HepG2 (cell line): ENCODE measurements around the gene ADCY9. TPM values are rescaled to one million over a fixed set of nuclear protein-coding genes. Genes with fewer than 3 reads are reported as not detected.

Experiments used
- HDAC2 ChIP-seq: sonication (generic); formaldehyde crosslinking; IDR thresholded peaks from 2 replicates; pipeline ENCODE4 v1.4.0; 2020; ENCODE audit warnings: missing genetic modification reagents
- HNRNPUL1 ChIP-seq: fragments of 200-400 bp; formaldehyde crosslinking; IDR thresholded peaks from 2 replicates; pipeline ENCODE4 v1.6.1; 2017; ENCODE audit warnings: low read depth, mild to moderate bottlenecking, low read length, moderate library complexity
- SMAD1 ChIP-seq: sonication (generic); formaldehyde crosslinking; IDR thresholded peaks from 2 replicates; pipeline ENCODE4 v1.4.0; 2020; ENCODE audit warnings: missing genetic modification reagents, low read depth, mild to moderate bottlenecking, borderline replicate concordance
- SPEN ChIP-seq: sonication (generic); formaldehyde crosslinking; IDR thresholded peaks from 2 replicates; pipeline ENCODE4 v1.5.1; 2020; ENCODE audit warnings: low read depth, mild to moderate bottlenecking, missing genetic modification reagents
- TP53 ChIP-seq: sonication (generic); formaldehyde crosslinking; conservative IDR thresholded peaks from 2 replicates; pipeline ENCODE4 v1.4.0; 2020; ENCODE audit warnings: missing genetic modification reagents
- ZNF12 ChIP-seq: sonication (generic); formaldehyde crosslinking; IDR thresholded peaks from 2 replicates; pipeline ENCODE4 v1.5.0; 2020; ENCODE audit warnings: missing genetic modification reagents
- ZNF264 ChIP-seq: sonication (generic); formaldehyde crosslinking; IDR thresholded peaks from 2 replicates; pipeline ENCODE4 v1.4.0; 2020; ENCODE audit warnings: missing genetic modification reagents
- ZNF44 ChIP-seq: sonication (generic); formaldehyde crosslinking; IDR thresholded peaks from 2 replicates; pipeline ENCODE4 v1.5.1; 2020; ENCODE audit warnings: mild to moderate bottlenecking, missing genetic modification reagents
- ZNF567 ChIP-seq: sonication (generic); formaldehyde crosslinking; IDR thresholded peaks from 2 replicates; pipeline ENCODE4 v1.8.1; 2023; ENCODE audit warnings: mild to moderate bottlenecking, missing genetic modification reagents, borderline replicate concordance
- ZNF709 ChIP-seq: sonication (generic); formaldehyde crosslinking; IDR thresholded peaks from 2 replicates; pipeline ENCODE4 v1.5.0; 2020; ENCODE audit warnings: mild to moderate bottlenecking, missing genetic modification reagents
- polyA plus RNA-seq, 8 experiments: library from polyadenylated mRNA; depleted of rRNA in 3 of 8; stranded (reverse) in 7 of 8; unstranded in 1 of 8; fragments of >200 nt; fragmentation: Illumina TruSeq in 4 of 8; extraction: Trizol in 4 of 8; gene quantifications; 2 replicates each; pipeline versions ENCODE4 v1.2.1 to v1.2.3, GENCODE V29; 2011 to 2016; ENCODE audit warnings: low read depth in 4 of 8, missing spikeins in 1 of 8, mixed read lengths in 1 of 8; ENCODE audit not compliant: insufficient read depth in 1 of 8
- total RNA-seq, 5 experiments: library from RNA; depleted of rRNA; stranded (reverse); fragments of >200 nt; fragmentation: Illumina TruSeq; extraction: Trizol; gene quantifications; 2 replicates each; pipeline ENCODE4 v1.2.3, GENCODE V29; 2016; ENCODE audit warnings: low read depth in 1 of 5
- TF ChIP-seq, protein P1 (sequence below): sonication (generic); formaldehyde crosslinking; IDR thresholded peaks from 2 replicates; pipeline ENCODE4 v1.5.1; 2020; ENCODE audit warnings: mild to moderate bottlenecking, missing genetic modification reagents
- TF ChIP-seq, protein P2 (sequence below): IDR thresholded peaks from 2 replicates; pipeline ENCODE4 v1.4.0; 2020; ENCODE audit warnings: mild to moderate bottlenecking, missing genetic modification reagents
- TF ChIP-seq, protein P3 (sequence below): sonication (generic); formaldehyde crosslinking; conservative IDR thresholded peaks from 2 replicates; pipeline ENCODE4 v1.5.0; 2020; ENCODE audit warnings: missing genetic modification reagents
- TF ChIP-seq, protein P4 (sequence below): sonication (generic); formaldehyde crosslinking; IDR thresholded peaks from 2 replicates; pipeline ENCODE4 v1.5.1; 2020; ENCODE audit warnings: mild to moderate bottlenecking, moderate library complexity, missing genetic modification reagents

Gene ADCY9
- total and polyA plus RNA-seq, 2 of the 13 experiments (the other 11 are each of a cell fraction or from before 2014, with no cell fraction given): 11.2 to 13.9 TPM

DNA sequence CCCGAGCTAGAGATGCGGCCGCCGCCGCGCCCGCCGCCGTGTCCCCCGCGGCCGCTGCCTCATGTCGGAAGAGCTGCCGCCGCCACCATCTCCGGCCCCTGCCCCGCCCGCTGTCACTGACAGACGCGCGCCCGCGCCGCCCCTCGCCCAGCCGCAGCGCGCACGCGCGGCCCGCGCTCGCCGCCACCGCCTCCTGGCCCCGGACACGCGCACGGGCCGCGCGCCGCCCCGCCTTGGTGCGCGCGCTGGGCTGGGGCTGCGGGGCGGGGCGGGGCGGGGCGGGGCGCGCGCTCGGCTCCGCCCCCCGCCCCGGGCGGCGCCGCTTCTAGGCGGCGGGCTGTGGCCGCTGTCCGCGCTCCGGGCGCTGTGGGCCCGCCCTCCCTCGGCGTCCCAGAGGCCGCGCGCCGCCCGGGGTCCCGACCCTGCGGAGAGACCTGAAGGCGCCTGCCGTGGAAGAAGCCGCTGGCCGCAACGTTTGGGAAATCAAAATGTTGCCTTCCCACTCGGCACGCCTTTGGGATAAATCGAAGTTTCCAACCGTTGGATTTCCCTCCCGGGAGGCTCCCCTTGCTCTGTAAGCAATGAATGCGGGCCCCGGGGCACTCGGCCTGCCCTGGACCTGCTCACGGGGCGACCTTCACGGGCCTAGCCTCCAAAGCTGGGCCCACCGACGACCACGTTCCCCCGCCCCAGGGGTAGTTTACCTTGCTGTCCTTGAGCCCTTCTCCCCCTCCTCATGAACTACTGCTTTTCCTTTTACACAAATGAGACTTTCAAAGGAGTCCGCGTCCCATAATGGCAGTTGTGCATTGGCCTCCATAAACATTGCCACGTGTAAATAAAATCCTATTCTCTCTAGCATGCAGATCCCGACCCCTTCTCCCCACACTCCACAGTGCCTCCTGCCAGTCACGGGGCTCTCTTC lies at the start of gene ADCY9 (continued):
- TF ChIP-seq, protein P1, sequence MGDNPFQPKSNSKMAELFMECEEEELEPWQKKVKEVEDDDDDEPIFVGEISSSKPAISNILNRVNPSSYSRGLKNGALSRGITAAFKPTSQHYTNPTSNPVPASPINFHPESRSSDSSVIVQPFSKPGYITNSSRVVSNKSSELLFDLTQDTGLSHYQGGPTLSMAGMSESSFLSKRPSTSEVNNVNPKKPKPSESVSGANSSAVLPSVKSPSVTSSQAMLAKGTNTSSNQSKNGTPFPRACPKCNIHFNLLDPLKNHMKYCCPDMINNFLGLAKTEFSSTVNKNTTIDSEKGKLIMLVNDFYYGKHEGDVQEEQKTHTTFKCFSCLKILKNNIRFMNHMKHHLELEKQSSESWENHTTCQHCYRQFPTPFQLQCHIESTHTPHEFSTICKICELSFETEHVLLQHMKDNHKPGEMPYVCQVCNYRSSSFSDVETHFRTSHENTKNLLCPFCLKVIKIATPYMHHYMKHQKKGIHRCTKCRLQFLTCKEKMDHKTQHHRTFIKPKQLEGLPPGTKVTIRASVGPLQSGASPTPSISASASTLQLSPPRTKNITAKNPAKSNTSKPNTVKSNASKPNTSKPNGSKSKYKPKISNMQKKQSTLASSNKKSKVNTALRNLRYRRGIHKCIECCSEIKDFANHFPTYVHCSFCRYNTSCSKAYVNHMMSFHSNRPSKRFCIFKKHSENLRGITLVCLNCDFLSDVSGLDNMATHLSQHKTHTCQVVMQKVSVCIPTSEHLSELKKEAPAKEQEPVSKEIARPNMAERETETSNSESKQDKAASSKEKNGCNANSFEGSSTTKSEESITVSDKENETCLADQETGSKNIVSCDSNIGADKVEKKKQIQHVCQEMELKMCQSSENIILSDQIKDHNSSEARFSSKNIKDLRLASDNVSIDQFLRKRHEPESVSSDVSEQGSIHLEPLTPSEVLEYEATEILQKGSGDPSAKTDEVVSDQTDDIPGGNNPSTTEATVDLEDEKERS: peak; percentile 58; the same call in 1 of the 2 replicates
- no peak for TF ChIP-seq ZNF12
- no peak for TF ChIP-seq ZNF709 (CRISPR knock-in tag)
- no peak for TF ChIP-seq TP53 (CRISPR knock-in tag)
- no peak for TF ChIP-seq ZNF264 (CRISPR knock-in tag)
- TF ChIP-seq, protein P2, sequence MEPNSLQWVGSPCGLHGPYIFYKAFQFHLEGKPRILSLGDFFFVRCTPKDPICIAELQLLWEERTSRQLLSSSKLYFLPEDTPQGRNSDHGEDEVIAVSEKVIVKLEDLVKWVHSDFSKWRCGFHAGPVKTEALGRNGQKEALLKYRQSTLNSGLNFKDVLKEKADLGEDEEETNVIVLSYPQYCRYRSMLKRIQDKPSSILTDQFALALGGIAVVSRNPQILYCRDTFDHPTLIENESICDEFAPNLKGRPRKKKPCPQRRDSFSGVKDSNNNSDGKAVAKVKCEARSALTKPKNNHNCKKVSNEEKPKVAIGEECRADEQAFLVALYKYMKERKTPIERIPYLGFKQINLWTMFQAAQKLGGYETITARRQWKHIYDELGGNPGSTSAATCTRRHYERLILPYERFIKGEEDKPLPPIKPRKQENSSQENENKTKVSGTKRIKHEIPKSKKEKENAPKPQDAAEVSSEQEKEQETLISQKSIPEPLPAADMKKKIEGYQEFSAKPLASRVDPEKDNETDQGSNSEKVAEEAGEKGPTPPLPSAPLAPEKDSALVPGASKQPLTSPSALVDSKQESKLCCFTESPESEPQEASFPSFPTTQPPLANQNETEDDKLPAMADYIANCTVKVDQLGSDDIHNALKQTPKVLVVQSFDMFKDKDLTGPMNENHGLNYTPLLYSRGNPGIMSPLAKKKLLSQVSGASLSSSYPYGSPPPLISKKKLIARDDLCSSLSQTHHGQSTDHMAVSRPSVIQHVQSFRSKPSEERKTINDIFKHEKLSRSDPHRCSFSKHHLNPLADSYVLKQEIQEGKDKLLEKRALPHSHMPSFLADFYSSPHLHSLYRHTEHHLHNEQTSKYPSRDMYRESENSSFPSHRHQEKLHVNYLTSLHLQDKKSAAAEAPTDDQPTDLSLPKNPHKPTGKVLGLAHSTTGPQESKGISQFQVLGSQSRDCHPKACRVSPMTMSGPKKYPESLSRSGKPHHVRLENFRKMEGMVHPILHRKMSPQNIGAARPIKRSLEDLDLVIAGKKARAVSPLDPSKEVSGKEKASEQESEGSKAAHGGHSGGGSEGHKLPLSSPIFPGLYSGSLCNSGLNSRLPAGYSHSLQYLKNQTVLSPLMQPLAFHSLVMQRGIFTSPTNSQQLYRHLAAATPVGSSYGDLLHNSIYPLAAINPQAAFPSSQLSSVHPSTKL (CRISPR knock-in tag): no peak
- no peak for TF ChIP-seq HDAC2 (CRISPR knock-in tag)
- TF ChIP-seq HNRNPUL1: no peak
- peak; percentile 71 for TF ChIP-seq SPEN
- no peak for TF ChIP-seq ZNF44 (CRISPR knock-in tag)
- no peak for TF ChIP-seq ZNF567
- TF ChIP-seq, protein P3, sequence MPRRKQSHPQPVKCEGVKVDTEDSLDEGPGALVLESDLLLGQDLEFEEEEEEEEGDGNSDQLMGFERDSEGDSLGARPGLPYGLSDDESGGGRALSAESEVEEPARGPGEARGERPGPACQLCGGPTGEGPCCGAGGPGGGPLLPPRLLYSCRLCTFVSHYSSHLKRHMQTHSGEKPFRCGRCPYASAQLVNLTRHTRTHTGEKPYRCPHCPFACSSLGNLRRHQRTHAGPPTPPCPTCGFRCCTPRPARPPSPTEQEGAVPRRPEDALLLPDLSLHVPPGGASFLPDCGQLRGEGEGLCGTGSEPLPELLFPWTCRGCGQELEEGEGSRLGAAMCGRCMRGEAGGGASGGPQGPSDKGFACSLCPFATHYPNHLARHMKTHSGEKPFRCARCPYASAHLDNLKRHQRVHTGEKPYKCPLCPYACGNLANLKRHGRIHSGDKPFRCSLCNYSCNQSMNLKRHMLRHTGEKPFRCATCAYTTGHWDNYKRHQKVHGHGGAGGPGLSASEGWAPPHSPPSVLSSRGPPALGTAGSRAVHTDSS (CRISPR knock-in tag): no peak
- TF ChIP-seq SMAD1 (CRISPR knock-in tag): no peak
- TF ChIP-seq, protein P4, sequence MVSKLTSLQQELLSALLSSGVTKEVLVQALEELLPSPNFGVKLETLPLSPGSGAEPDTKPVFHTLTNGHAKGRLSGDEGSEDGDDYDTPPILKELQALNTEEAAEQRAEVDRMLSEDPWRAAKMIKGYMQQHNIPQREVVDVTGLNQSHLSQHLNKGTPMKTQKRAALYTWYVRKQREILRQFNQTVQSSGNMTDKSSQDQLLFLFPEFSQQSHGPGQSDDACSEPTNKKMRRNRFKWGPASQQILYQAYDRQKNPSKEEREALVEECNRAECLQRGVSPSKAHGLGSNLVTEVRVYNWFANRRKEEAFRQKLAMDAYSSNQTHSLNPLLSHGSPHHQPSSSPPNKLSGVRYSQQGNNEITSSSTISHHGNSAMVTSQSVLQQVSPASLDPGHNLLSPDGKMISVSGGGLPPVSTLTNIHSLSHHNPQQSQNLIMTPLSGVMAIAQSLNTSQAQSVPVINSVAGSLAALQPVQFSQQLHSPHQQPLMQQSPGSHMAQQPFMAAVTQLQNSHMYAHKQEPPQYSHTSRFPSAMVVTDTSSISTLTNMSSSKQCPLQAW (CRISPR knock-in tag): peak; percentile 47; the same call in 1 of the 2 replicates
